T-helper 2 cell (primary cell): ENCODE data around the gene HBG2.
A peak's percentile ranks its signal among the peaks of the same experiment; 100 is the strongest.
"Not testable (repeated sequence)": the region's sequence is repeated elsewhere in the genome, so short reads cannot be mapped to it uniquely, and the experiment has no call there.

Experiments
- DNase-seq, 5 experiments: peaks; one replicate each; pipeline versions ENCODE4 v3.0.0 to v3.0.0-alpha.2; 2012 to 2022
- total RNA-seq, 2 donors: gene quantifications; one replicate each; lab custom pipeline; 2026; lab: John Stamatoyannopoulos, UW

HBG2 gene
- 0 reads per million in 2 donors for total RNA-seq

GRCh38 chr11:5254646-5255413 lies at the start of gene HBG2:
HBG2 (minus strand) TSS chr11:5254781; CDS start chr11:5254728, 53 bp downstream.
- DNase-seq, result not testable (repeated sequence)

DNA sequence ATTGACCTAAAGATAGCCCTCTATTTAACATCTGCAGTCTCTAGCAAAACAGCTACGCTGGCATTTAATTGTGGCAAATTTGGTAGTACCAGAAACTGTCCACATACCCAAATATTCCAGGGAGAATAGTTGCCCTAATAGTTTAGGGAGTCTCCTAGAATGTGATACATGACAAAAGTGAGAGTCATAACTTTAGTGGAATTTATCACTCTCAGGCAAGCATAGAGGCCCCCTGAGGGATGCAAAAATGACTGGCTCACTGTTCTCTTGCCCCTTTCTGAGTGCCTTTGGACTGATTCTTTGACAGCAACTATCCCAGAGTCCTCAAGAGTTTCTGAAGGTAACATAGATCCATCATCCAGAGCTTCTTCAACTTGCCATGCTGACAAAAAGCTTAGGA lies 49.5 kb upstream of the HBG2 start:
- DNase-seq, result no peak

- DNase-seq, result no peak
These were observed 49.0 kb upstream of the HBG2 start for GRCh38 chr11:5303626-5304025.

DNA sequence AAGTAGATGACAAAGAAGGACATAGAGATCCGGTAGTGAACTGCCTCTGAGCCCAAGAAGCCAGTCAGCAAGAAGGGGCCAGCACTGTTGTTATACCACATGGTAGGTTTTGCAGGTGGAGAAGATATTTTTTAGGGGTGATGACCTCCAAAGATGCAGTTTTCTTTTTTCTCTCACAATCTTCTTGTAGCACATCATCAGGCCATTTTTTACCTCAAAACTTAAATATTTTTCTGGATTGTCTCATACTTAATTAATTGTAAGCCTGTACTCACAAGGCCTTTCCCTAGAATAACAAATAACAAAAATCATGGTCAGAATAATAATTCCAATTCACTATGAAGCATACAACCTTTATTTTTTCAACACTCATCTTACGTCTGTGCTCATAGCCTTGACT lies 47.3 kb upstream of the HBG2 start, which contains the start of gene OR51B4:
TSS of gene OR51B4 (minus strand) at position 101 of the 400 bp plus-strand sequence. CDS start at position 101, 0 bp downstream.
- no peak for DNase-seq

DNA sequence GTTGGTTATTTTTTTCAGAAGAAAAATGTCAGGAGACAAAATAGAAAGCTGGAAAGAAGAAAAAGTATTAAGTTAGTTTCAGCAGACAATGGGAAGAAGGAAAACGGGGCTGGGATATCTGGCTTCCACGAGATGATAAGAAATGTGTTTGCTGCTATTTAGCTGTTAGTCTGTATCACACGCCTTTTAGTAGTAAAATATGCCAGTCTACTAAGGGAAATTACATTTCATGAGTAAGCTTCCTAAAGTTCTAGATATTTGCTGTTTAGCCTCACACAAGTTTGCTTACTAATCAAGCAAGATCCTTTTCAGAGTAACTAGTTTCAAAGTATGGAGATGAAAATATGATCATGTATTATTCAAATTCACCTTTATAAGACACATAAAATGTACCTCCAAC lies 45.7 kb upstream of the HBG2 start:
- no peak for DNase-seq

GRCh38 chr11:5298451-5298850 lies 43.9 kb upstream of the HBG2 start:
- DNase-seq, result no peak

DNA sequence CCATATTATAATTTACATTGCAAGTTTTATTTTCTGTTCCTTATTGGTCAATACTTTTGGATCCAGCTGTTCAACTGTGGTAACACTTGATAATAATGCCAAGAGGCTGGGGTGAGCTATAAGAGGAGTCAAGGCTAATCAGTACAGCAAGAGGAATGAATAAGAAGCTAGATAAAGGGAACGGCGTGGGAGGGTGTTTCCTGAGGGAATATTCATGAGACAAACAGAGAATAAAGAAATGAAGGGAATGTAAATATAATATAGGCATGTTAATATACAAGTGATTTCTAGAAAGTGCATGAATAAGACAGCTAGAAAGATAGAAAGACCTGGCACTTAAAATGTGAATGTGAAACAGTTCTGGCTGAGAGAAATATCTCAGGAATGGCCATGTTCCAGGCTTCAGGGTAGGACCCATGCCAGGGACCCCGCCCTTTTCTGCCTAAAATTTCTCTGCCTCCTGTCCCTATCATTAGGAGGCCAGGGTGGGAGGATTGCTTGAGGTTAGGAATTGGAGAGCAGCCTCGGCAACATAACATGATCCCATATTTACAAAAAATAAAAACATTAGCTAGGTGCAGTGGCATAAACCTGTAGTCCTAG lies 43.2 kb upstream of the HBG2 start:
- DNase-seq, result no peak

GRCh38 chr11:5294342-5294995 lies 39.9 kb upstream of the HBG2 start:
- not testable (repeated sequence) for DNase-seq

DNA sequence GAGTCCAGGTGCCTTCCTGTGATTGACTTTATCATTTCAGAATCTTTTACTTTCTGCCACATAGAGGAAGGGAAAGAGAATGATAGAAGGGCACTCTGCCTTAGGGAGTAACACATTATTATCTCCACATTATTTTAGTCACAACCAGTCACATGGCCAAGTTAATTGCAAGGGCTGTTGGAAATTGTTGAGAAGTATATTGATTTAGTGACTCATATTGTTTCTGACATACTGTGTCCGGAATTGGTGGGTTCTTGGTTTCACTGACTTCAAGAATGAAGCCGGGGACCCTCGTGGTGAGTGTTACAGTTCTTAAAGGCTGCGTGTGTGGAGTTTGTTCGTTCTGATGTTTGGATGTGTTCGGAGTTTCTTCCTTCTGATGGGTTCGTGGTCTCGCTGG lies 38.4 kb upstream of the HBG2 start:
- no peak for DNase-seq

- DNase-seq, result peak in 1 of 5 experiments; percentile 26
These were observed 36.7 kb upstream of the HBG2 start for GRCh38 chr11:5291207-5291838.

DNA sequence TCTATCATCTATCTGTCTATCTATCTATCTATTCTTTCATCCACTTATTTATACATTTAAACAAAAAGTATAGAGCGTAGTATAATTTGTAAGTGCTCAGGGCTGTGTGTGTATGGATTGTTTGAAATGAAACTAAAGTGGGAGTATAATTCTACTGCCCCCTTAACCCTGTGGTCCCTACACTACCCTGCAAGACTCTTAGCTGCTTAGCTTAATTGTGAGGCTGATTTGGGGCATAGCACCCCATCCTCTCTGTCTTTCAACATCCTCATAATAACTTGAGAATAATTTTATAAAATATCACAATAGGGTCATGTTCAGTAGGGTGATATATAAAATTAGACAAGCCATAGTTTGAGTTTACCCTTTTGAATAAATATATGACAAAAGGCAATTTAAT lies 35.5 kb upstream of the HBG2 start:
- DNase-seq, result no peak

DNA sequence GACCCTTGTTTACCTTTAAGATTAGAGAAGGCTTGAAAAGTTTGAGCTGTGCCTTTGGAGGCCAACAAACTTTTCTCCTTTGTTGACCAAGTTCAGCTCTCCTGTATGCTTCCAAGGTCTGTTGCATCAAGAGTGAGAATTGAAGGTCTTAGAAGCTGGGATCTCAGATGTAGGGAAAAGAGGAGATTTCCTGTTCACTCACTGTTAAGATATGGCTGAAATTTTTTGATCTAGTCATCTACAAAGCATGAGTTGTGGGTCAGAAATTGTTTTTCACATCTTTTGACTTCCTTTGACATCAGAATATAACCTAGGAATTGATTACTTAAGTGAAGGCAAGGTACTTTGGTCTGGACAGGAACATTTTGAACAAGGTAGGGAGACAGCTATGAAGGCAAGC lies 35.1 kb upstream of the HBG2 start:
- no peak for DNase-seq

- no peak for DNase-seq
These were observed 34.4 kb upstream of the HBG2 start for GRCh38 chr11:5288906-5289550.

DNA sequence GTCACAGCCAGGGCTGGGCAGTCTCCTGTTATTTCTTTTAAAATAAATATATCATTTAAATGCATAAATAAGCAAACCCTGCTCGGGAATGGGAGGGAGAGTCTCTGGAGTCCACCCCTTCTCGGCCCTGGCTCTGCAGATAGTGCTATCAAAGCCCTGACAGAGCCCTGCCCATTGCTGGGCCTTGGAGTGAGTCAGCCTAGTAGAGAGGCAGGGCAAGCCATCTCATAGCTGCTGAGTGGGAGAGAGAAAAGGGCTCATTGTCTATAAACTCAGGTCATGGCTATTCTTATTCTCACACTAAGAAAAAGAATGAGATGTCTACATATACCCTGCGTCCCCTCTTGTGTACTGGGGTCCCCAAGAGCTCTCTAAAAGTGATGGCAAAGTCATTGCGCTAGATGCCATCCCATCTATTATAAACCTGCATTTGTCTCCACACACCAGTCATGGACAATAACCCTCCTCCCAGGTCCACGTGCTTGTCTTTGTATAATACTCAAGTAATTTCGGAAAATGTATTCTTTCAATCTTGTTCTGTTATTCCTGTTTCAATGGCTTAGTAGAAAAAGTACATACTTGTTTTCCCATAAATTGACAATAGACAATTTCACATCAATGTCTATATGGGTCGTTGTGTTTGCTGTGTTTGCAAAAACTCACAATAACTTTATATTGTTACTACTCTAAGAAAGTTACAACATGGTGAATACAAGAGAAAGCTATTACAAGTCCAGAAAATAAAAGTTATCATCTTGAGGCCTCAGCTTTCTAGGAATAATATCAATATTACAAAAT lies 33.7 kb upstream of the HBG2 start:
- no peak for DNase-seq

- DNase-seq, result no peak
These were observed 32.3 kb upstream of the HBG2 start for GRCh38 chr11:5286901-5287300.

GRCh38 chr11:5286351-5286750 lies 31.8 kb upstream of the HBG2 start:
- no peak for DNase-seq

- no peak for DNase-seq
These were observed 31.2 kb upstream of the HBG2 start for GRCh38 chr11:5285703-5286340.

- no peak for DNase-seq
These were observed 30.1 kb upstream of the HBG2 start for GRCh38 chr11:5284637-5285036.

DNA sequence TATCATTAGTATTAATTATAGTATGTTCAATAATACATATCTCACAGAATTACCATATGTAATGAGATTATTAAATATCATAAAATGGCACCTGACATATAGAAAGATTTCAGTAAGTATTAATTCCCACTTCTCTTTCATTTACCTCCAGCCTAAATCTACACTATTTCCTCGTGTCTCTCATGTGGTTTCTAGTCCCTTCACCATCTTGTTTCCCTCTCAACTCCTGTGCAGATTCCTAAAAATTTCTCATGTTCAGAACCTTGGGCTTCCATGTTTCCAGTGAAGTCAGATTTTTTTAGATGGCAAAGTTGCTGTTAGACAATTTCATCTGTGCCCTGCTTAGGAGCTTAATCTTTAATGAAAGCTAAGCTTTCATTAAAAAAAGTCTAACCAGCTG lies 29.3 kb upstream of the HBG2 start:
- no peak for DNase-seq

DNA sequence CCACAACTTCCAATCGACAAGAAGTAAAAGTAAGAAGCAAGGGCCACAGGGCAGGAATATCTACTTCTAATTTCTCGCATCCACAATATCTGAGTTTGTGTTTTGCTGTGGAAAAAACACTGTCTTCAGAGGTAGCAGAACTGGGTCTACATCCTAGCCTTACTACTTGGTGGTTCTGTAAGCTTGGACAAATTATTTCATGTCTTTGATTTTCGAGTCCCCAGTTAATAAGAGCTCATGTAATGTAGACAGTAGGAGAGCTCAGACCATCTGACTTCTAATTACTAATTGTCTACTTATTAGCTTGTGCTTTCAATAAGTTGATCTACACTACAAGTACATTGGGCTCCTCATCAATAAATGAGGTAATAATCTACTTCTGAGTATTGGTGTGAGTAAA lies 28.5 kb upstream of the HBG2 start:
- DNase-seq, result no peak

DNA sequence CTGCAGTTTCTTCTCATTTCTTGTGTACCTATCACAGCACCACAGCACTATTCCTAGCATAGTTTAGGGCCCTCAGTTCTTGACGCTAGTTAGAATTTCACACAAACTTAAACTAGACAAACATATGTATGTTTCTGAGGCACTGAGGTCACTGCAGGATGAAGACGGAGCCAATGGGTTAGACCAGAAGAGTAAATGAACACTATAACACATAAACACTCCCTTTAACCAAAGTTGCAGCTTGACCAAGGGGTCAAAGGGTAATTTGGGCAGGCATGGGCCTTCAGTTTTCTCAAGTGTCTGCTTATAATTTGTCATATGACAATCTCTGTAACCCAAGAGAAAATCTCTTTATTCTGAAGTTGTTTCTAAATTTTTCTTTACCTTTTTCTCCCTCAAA lies 28.0 kb upstream of the HBG2 start:
- no peak for DNase-seq
